Measurements from ENCODE around the gene OR51F1. TPM values are rescaled to one million over a fixed set of nuclear protein-coding genes. Genes with fewer than 3 reads are reported as not detected.
A peak's percentile ranks its signal among the peaks of the same experiment; 100 is the strongest.
"Not testable (repeated sequence)": the region's sequence is repeated elsewhere in the genome, so short reads cannot be mapped to it uniquely, and the experiment has no call there.

The OR51F1 gene, protein sequence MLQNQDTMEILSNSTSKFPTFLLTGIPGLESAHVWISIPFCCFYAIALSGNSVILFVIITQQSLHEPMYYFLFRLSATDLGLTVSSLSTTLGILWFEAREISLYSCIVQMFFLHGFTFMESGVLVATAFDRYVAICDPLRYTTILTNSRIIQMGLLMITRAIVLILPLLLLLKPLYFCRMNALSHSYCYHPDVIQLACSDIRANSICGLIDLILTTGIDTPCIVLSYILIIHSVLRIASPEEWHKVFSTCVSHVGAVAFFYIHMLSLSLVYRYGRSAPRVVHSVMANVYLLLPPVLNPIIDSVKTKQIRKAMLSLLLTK
- not detected for polyA plus RNA-seq (ENCODE audit: low read depth in 6 of 6)

DNA sequence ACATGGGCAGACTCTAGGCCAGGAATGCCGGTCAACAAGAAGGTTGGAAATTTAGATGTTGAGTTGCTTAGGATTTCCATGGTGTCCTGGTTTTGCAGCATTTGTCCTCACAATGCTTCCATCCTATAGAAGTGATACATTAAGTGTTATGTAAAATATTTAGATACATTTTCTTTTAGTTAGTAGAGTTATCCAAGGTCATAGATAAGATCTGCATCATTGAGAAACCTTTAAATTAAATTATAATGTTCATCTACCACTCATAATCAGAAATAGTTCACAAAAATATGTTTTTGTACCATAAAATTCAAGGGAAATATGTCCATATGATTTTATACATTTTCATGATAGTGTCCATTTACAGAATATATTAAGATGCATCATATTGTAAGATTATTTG is at the start of gene OR51F1:
OR51F1 (minus strand) TSS at position 101 of the 400 bp plus-strand sequence; CDS start at position 101, 0 bp downstream.
- ATAC-seq (ENCODE audit: low read depth in 2 of 2) (no peak), DNase-seq (no peak)
- no peaks in the 10 kb centered on the region for H3K36me3 Mint-ChIP-seq
- peaks cover 0 to 4% (median 0%) of the 10 kb centered on the region in 7 donors for H3K9me3 Mint-ChIP-seq
- peak within 1 kb of the TSS in 1 of 6 donors; percentile 40 for H3K27ac Mint-ChIP-seq
- H3K4me1 Mint-ChIP-seq, result no peaks in the 10 kb centered on the region
- peaks cover 7 to 9% (median 8%) of the 10 kb centered on the region in 3 donors for H3K27me3 Mint-ChIP-seq
- no peak within 1 kb of the TSS for H3K4me3 Mint-ChIP-seq

GRCh38 chr11:4809246-4809645 is 39.5 kb upstream of the OR51F1 start:
- ATAC-seq (ENCODE audit: low read depth in 2 of 2), result no peak
- Mint-ChIP-seq H3K27me3 (peaks cover 0 to 16% (median 6%) of the 10 kb centered on the region in 3 donors), H3K4me3 (no peak overlapping the region), H3K9me3 (no peaks in the 10 kb centered on the region), H3K27ac (no peak overlapping the region), H3K36me3 (no peaks in the 10 kb centered on the region), H3K4me1 (no peaks in the 10 kb centered on the region)
- no peak for DNase-seq

DNA sequence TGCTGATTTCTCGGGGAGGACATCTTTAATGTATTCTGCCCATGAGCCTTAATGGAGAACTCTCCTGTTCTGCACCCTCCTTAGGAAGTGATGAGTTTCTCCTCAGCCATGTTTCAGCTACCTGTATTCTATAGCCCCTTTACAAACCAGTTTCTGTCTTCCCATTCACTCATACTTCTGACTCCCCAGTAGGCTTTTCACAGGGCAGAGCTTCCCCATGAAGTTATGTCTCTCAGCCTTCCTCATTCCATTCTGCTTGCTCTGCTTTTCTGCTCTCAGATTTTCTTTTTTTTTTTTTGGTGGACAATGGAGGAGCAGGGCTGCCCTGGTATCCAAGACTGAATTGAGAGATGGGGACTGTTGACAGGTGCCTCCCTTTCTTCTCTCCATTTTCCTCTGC is 38.7 kb upstream of the OR51F1 start:
- Mint-ChIP-seq H3K36me3 (no peaks in the 10 kb centered on the region), H3K27me3 (peaks cover 6 to 16% (median 7%) of the 10 kb centered on the region in 3 donors), H3K27ac (no peak overlapping the region), H3K4me3 (no peak overlapping the region), H3K9me3 (peaks cover 0 to 5% (median 0%) of the 10 kb centered on the region in 7 donors), H3K4me1 (no peaks in the 10 kb centered on the region)
- DNase-seq (no peak), ATAC-seq (ENCODE audit: low read depth in 2 of 2) (no peak)

GRCh38 chr11:4804280-4804679 is 34.5 kb upstream of the OR51F1 start, which contains the start of gene OR52R1:
OR52R1 (minus strand) TSS chr11:4804380; CDS start chr11:4804380, 0 bp downstream.
- Mint-ChIP-seq H3K9me3 (peaks cover 0 to 8% (median 0%) of the 10 kb centered on the region in 7 donors), H3K27ac (no peak within 1 kb of the TSS), H3K4me1 (no peaks in the 10 kb centered on the region), H3K27me3 (peaks cover 0 to 9% (median 8%) of the 10 kb centered on the region in 3 donors), H3K36me3 (no peaks in the 10 kb centered on the region), H3K4me3 (peak within 1 kb of the TSS in 1 of 8 donors; percentile 43)
- ATAC-seq (ENCODE audit: low read depth in 2 of 2), result no peak
- no peak for DNase-seq

- not testable (repeated sequence) for H3K4me3 Mint-ChIP-seq; H3K27ac Mint-ChIP-seq; DNase-seq; ATAC-seq (ENCODE audit: low read depth in 2 of 2); H3K36me3 Mint-ChIP-seq; H3K4me1 Mint-ChIP-seq; H3K27me3 Mint-ChIP-seq; H3K9me3 Mint-ChIP-seq
Measured at GRCh38 chr11:4801316-4801715, 31.6 kb upstream of the OR51F1 start.

DNA sequence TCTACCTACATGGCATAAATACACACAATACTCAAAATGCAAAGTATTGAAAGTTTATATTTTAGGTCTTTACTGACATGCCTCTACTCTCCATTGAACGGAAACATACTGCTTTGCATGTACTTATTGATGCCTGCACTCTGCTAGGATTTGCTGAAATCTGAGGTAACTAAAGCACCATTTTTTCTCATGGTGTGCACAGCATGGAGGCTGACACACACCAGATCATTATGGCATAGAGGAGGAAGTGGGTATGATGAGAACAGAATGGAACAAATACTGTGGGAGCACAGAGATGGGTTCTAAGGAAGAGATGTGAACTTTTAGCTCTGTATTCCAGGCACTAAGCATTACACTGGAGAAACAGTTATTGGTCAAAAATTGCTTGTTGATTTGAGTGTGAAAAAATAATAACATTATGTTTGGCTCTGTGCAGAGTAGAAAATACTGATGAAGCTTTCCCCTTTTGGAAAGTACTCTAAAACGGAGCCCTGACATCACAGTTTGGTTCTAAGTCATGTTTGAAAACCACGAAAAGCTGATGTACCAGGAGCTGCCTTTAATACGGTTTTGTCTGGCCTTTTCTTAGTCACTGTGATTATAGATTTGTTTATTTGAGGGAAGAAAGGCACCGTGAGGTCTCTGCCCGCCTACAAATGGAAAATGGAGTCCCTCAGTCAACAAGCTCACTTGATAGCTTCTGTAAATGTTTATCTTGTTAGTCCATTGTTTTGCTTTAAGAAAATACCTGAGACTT is 28.9 kb upstream of the OR51F1 start:
- Mint-ChIP-seq H3K4me1 (no peaks in the 10 kb centered on the region), H3K27ac (peak overlapping the region in 1 of 6 donors; percentile 53), H3K36me3 (no peaks in the 10 kb centered on the region), H3K4me3 (no peak overlapping the region), H3K27me3 (peaks cover 0 to 4% (median 0%) of the 10 kb centered on the region in 3 donors), H3K9me3 (peaks cover 0 to 4% (median 0%) of the 10 kb centered on the region in 7 donors)
- ATAC-seq (ENCODE audit: low read depth in 2 of 2), result no peak
- no peak for DNase-seq

DNA sequence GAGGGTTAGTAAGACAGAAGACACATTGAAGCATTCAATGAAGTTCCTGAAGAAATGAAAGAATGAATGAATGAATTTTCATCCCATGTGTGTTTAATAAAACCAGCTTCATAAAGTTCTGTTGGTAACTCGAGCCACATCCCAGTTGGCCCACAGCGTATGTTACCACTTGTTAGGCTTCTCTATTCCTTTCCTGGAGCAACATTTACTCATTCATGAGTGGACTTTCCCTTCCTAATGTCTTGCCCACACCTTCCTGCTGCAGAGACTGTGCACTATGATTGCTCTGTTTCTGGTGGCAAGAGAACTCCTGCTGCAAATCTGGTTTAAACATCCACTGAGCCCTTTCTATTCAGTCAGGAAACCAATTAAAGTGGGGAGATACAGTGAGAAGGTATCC is 27.5 kb upstream of the OR51F1 start:
- H3K27ac Mint-ChIP-seq, result no peak overlapping the region
- H3K27me3 Mint-ChIP-seq, result peaks cover 0 to 4% (median 0%) of the 10 kb centered on the region in 3 donors
- DNase-seq, result no peak

GRCh38 chr11:4782454-4782853 is 12.7 kb upstream of the OR51F1 start:
- DNase-seq (no peak), ATAC-seq (ENCODE audit: low read depth in 2 of 2) (no peak)
- H3K9me3 Mint-ChIP-seq, result peaks cover 4 to 24% (median 13%) of the 10 kb centered on the region in 7 donors
- H3K27ac Mint-ChIP-seq, result no peak overlapping the region
- H3K27me3 Mint-ChIP-seq, result peaks cover 5 to 21% (median 8%) of the 10 kb centered on the region in 3 donors
- no peak overlapping the region for H3K4me3 Mint-ChIP-seq
- H3K4me1 Mint-ChIP-seq, result no peaks in the 10 kb centered on the region
- peaks cover 0 to 5% of the 10 kb centered on the region in 2 donors for H3K36me3 Mint-ChIP-seq

More for the DNA sequence above, 27.5 kb upstream of the OR51F1 start:
- no peaks in the 10 kb centered on the region for H3K4me1 Mint-ChIP-seq
- H3K9me3 Mint-ChIP-seq, result no peaks in the 10 kb centered on the region
- no peak for ATAC-seq (ENCODE audit: low read depth in 2 of 2)
- no peak overlapping the region for H3K4me3 Mint-ChIP-seq
- no peaks in the 10 kb centered on the region for H3K36me3 Mint-ChIP-seq

DNA sequence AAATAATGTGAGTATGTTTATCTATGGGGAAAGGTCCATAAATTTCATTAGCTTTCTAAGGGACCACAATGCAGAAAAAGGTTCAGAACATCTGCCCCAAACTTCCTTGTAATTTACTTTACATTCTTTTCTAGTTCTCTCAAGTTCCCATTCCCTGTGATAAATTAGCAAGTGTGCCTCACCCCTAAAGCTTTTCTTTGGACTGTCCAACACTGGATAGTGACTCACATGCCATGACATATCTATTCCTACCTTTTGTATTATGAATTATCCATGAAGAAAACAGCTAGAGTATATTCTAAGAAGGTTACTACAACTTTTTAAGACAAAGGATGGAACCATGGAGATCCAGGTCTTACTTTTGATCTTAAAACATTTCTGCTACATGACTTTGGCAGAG is 1.6 kb downstream of the OR51F1 start:
- Mint-ChIP-seq H3K9me3 (peaks cover 0 to 4% (median 0%) of the 10 kb centered on the region in 7 donors), H3K4me3 (no peak overlapping the region), H3K4me1 (no peaks in the 10 kb centered on the region), H3K36me3 (no peaks in the 10 kb centered on the region), H3K27ac (no peak overlapping the region), H3K27me3 (peaks cover 7 to 9% (median 8%) of the 10 kb centered on the region in 3 donors)
- ATAC-seq (ENCODE audit: low read depth in 2 of 2) (no peak), DNase-seq (no peak)

- Mint-ChIP-seq H3K27me3 (peaks cover 7 to 9% (median 8%) of the 10 kb centered on the region in 3 donors), H3K4me1 (no peaks in the 10 kb centered on the region), H3K27ac (no peak overlapping the region), H3K36me3 (no peaks in the 10 kb centered on the region), H3K4me3 (peak overlapping the region in 1 of 8 donors; percentile 22), H3K9me3 (peaks cover 0 to 4% (median 0%) of the 10 kb centered on the region in 7 donors)
- DNase-seq (no peak), ATAC-seq (ENCODE audit: low read depth in 2 of 2) (no peak)
Measured at GRCh38 chr11:4766420-4767043, 3.2 kb downstream of the OR51F1 start.

- Mint-ChIP-seq H3K27ac (no peak overlapping the region), H3K9me3 (peaks cover 0 to 4% (median 0%) of the 10 kb centered on the region in 7 donors), H3K36me3 (no peaks in the 10 kb centered on the region)
Measured at GRCh38 chr11:4763096-4763495, 6.6 kb downstream of the OR51F1 start.

DNA sequence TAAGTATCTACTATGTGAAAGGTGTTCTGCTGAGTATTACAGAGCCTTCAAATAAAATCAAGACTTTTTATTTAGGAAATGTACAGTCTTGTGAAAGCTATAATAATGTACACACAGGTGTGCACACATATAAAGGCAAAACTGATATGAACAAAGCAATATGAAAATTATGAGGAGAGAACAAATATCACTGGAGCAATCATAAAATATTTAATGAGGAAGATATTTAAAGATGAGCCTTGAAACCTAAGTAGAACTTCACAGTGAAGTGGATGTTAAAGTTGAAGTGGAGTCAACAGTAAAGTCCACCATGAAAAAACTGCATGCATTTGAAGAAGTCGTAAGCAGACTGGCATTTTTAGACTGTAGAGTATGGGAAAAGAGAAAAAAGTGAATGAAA is 18.5 kb downstream of the OR51F1 start:
- Mint-ChIP-seq H3K4me3 (no peak overlapping the region), H3K9me3 (peaks cover 0 to 2% (median 0%) of the 10 kb centered on the region in 7 donors), H3K27ac (peak overlapping the region in 1 of 6 donors; percentile 1), H3K27me3 (peaks cover 4 to 12% (median 7%) of the 10 kb centered on the region in 3 donors), H3K4me1 (no peaks in the 10 kb centered on the region), H3K36me3 (no peaks in the 10 kb centered on the region)
- DNase-seq (no peak), ATAC-seq (ENCODE audit: low read depth in 2 of 2) (no peak)

More at GRCh38 chr11:4763096-4763495, 6.6 kb downstream of the OR51F1 start:
- H3K4me3 Mint-ChIP-seq, result no peak overlapping the region
- H3K27me3 Mint-ChIP-seq, result peaks cover 0 to 8% (median 5%) of the 10 kb centered on the region in 3 donors
- DNase-seq (no peak), ATAC-seq (ENCODE audit: low read depth in 2 of 2) (no peak)
- no peaks in the 10 kb centered on the region for H3K4me1 Mint-ChIP-seq

GRCh38 chr11:4748438-4748837 is 21.3 kb downstream of the OR51F1 start:
- Mint-ChIP-seq H3K36me3 (no peaks in the 10 kb centered on the region), H3K4me3 (no peak overlapping the region), H3K4me1 (no peaks in the 10 kb centered on the region), H3K9me3 (peaks cover 0 to 2% (median 0%) of the 10 kb centered on the region in 7 donors), H3K27me3 (peaks cover 4 to 12% (median 7%) of the 10 kb centered on the region in 3 donors), H3K27ac (no peak overlapping the region)
- DNase-seq, result no peak
- ATAC-seq (ENCODE audit: low read depth in 2 of 2), result no peak

All from naive B cell (primary cell).